Left forelimb (tissue), 1 donor: ENCODE measurements around the gene EIF1AD.
A peak's percentile ranks its signal among the peaks of the same experiment; 100 is the strongest.

Experiments
- DNase-seq: peaks from one replicate; pipeline ENCODE4 v3.0.0-alpha.2; 2018; ENCODE audit warnings: low spot score

The EIF1AD gene

DNA sequence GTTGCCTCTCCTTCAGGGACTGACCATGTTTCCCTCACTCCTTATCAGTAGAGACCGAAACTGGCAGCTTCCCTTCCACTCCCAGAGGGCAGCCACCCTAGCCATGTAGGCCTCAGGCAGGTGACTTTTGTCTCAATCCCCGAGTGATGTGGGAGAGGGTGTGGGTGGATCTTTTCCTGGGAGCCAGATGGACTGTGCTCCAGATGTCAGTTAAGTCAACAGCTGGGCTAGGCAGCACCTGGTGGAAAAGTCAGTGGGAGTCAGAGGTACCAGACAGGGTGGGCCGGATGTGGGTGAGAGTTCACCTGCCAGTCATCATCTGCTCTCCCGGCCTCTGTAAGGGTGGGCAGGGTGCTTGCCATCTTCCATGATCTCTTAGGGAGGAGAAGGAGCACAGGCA is 2.2 kb upstream of the EIF1AD start:
- DNase-seq, result no peak

- no peak for DNase-seq
Measured at GRCh38 chr11:66003291-66003690, 1.3 kb upstream of the EIF1AD start.

- no peak for DNase-seq
Measured at GRCh38 chr11:66002648-66003225, 780 bp upstream of the EIF1AD start.

- DNase-seq, result no peak
Measured at GRCh38 chr11:65997286-65997685, 4.7 kb downstream of the EIF1AD start.

GRCh38 chr11:65992056-65992455 is 9.9 kb downstream of the EIF1AD start:
- DNase-seq, result no peak

DNA sequence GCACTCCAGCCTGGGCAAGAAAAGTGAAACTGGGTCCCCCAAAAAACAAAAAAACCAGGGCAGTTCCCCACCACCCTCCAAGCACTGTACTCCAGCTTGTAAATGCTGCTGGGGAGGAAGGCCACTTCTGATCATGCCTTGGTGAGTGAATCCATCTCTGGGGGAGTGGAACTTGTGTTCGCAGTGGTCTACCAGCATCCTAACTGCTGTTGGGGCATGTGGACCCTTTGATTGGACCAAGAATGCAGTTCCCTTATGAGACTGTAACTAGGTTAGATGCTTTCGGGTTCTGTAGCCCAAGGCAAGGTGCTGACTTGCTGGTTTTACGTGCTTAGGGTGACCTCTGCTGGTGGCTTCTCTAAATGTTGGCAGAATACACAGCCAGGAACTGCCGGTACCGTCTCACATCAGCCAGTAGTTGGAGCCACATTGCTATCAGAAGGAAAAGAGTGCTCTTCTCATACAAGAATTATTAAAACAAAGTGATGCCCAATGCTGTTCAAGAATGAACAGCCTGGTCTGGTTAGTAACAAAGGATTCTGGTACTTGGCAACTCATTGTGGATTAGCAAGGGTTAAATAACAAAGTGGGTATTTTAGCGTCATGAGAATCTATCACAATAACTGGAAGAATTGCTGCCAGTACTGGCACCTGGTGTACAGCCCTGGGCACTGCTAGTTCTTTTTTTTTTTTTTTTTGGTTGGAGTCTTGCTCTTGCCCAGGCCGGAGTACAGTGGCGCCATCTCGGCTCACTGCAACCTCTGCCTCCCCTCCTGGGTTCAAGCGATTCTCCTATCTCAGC is 13.0 kb downstream of the EIF1AD start:
- peak; percentile 89 for DNase-seq

DNA sequence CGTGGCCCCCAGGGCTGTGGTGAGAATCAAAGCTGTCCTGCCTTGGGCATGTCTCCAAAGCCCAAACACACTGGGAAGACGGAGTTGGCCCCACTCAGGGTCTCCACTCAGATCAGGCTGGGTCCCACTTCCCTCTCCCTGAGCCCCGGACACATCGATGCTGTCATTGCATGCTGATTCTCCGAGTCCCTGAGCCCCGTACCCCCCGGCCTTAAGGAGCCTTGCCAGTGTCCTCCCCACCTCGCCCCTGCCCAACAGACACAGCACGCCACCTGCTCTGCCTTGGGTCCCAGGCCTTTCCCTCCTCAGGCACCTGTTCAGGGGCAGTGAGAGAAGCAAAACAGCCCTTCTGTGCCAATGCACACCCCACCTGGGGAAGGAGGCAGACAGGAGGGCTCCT is 14.6 kb downstream of the EIF1AD start:
- no peak for DNase-seq

DNA sequence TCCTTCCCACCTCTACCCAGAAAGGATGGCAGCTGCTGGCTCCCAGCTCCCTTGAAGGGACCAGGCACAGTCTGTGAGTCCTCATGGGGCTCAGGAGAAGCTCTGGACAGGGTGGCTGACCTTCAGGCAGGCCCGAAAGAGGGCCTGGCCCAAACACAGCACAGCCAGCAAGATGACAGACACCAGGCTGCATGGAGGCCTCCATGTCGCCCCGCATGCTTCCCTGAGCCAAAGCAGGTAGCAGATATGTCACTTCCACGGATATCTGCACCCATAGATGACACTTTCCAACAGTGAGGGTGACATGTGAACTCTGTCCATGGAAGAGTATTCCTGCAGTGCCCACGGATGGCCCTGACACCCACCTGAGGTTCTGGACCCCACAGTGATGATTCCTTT is 18.4 kb downstream of the EIF1AD start:
- DNase-seq, result no peak

- no peak for DNase-seq
Measured at GRCh38 chr11:65982824-65983588, 19.0 kb downstream of the EIF1AD start.

DNA sequence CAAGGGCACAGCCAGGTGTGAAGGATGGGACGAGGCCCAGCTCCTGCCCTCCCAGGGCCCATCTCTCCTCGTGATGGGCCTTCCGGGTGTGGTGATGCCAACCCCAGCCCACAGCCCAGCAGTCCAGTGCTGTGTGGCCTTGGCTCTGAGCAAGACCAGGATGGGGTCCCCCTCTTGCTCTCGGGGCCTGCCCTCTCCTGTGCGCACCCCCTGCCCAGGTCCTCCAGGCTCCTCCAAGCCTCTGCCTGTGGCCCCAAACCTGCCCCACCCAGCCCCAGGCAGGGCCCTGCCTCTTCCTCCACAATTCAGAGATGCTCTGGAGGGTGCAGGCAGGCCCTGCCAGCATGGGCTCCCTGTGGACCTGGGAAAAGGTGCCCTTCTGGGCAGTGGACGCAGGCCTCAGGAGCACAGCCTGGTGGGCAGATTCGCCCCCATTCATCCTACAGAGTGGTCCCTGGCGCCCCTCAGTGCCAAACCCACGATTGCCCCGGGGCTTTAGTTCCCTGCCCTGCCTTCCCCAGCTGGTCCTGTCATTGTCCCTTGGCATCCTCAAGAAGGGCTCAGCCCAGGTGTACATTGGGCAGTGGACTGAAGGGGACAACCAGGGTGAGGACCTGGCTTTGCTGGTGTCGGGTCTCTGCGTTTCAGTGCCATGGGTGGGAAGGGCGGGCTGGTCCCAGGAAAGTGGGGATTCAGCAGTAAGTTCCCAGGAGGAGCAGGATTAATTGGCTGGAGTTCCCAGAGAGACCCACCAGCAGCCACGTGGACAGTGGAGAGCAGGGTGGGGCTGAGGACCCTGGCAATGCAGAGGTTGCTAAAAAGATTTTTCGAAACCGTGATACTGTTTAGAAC is 19.8 kb downstream of the EIF1AD start:
- DNase-seq, result no peak

DNA sequence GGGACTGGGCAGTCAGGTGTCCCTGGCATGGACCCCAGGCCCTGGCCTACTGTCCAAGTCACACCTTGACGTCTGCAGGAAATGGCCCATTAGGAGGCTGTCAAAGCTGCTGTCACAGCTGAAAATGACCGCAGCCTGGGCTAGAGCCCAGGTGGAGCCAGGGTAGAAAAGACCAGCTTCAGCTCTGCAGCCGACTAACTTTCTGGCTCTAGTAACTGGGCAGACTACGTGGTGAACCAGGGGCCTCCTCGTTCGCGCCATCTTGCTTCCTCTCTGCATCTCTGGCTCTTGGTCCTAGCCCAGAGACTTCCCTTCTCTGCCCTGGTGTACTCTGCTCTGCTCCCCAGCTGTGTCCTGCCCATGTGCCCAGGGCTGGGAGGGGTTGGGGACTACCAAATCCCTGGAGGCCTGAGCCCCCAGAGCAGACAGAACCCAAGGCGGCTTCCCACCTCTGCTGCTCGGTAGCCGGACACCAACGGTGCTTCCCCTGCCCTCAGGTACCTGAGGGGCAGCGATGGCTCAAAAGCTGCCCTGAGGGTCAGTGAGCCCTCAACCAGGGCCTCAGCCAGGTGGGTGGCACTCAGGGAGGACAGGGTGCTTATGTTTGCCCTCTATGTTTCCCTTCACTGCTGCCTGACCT is 20.7 kb downstream of the EIF1AD start:
- DNase-seq, result no peak

DNA sequence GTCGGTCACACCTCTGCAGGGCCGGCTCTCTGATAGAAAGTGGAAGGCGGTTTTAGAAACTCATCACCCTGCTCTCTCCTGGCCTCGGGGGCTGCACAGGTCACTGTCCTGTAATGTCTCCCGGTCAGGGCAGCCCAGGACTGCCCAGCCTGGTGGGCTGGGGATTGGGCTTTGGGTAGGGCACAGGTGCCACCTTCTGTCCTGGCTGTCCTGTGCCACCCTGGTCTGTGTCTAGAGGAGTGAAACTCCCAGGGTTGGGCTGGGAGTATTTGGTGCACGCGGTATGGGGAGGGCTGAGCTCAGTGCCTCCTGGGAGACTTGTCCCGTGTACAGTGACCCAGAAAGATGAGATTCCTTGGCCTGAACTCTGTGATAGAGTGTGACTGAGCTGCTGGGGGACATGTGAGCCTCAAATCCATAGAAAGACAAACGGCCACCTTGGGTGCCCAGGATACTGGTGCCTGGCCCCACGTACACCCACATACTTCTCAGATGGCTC is 22.6 kb downstream of the EIF1AD start:
- no peak for DNase-seq

DNA sequence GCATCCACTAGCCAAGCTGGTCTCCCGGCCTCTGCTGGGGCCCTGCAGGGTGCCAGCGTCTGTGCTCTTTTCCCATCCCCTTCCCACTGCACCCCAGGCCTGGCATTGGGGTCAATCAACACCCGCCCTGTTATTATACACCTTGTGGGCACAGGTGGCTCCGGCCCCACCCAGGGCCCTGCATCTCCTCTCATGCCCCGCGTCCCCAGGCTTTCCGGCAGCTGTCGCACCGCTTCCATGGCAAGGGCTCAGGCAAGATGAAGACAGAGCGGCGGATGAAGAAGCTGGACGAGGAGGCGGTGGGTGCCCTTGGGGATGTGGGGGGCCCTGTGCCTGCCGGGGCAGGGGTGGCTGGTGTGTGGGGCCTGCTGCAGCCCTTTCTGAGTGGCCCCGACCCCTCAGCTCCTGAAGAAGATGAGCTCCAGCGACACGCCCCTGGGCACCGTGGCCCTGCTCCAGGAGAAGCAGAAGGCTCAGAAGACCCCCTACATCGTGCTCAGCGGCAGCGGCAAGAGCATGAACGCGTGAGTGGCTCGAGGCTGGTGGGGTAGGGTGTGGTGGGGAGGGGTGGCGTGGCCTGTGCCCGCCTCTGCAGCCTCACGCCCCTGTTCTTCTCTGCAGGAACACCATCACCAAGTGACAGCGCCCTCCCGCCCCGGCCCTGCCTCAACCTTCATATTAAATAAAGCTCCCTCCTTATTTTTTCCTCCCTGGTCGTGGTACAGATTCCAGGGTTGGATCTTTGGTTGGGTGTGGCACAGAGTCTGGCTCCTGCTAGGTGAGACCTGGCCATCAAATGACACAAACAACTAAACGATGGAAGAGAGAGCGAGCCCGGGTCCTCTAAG is 23.3 kb downstream of the EIF1AD start:
- DNase-seq, result no peak

GRCh38 chr11:65977621-65978390 is 24.2 kb downstream of the EIF1AD start:
- no peak for DNase-seq

GRCh38 chr11:65976216-65977176 is 25.5 kb downstream of the EIF1AD start:
- DNase-seq, result no peak

DNA sequence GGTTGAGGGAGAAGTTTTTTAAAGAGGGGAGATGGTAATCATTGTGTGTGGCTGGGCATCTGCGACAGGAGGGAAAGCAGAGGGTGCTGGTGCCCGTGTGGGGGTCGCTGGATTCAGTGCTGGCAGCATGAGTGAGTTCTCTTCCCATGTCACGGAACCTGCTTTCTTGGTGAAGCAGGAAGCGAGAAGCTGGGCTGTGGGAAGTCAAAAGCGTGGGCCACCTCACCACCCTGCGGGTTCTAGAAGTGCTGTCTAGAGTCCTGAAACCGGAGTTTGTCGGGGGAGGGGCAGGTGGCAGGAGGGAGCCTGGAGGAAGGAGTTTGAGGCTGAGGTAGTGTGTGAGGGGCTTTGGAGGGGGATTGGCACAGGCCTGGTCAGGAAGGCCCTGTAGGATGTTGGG is 26.2 kb downstream of the EIF1AD start:
- DNase-seq, result no peak

DNA sequence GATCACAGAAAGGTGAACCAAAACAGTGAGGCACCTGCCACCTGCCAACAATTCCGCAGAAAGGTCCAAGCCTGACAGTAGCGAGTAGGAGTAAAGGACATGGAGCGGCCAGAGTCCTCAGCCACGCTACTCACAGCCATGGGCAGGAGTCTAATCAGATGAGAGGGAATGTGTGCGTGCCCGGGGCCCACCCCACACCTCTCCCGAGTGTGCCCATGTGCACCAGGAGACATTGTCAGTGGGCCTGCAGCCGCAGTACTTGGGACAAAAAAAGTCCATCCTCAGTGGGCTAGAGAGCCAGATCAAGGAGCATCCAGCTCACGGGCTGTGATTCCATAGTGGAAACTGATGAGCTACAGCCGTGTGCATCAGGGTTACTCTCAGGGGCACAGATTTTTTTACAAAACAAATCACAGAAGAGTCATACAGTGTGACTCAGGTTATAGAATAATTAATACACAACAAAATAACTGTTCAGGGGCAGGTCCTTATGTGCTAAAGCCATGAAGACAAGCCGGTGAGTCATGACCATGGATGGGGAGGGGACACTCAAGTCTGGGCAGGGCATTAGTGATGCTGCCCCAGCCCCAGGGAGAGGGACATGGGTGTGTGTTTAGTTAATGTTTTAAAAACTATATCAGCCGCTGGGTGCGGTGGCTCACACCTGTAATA is 28.4 kb downstream of the EIF1AD start:
- DNase-seq, result no peak

DNA sequence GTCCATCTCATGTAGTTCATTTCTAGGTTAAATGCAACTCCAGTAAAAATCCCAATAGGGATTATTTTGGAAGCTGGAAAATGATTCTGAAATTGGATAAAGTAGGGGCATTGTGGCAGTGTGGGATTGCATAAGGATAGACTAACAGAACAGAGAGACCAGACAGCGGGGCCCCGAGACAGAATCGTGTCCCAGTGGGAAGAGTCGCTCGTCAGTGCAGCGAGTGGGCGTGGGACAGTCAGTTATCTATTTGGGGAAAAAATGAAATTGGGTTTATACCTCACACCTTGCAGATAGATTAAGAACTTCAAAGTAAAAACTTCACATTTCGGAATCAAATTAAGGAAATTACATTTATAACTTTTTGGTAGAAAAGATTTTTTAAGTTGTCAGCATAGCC is 29.8 kb downstream of the EIF1AD start:
- no peak for DNase-seq
